Tibial artery (tissue), 4 donors: ENCODE results near the gene KRTAP3-3.

Experiments
- DNase-seq, 2 donors: peaks; one replicate each; pipeline ENCODE4 v3.0.0-alpha.2; 2019
- H3K27ac ChIP-seq, 2 donors: fragments of 200-600 bp; sonication (generic) in 1 of 2; 1 replicate in 1 of 2; 2 replicates in 1 of 2; pipeline ENCODE4 v1.5.1; 2018 to 2019; ENCODE audit warnings: mild to moderate bottlenecking in 1 of 2
- H3K27me3 ChIP-seq, 2 donors: fragments of 200-600 bp; sonication (generic) in 1 of 2; one replicate each; pipeline versions ENCODE4 v1.5.1 to v1.6.0; 2016 to 2019
- H3K36me3 ChIP-seq, 3 donors: fragments of 200-600 bp; sonication (generic) in 2 of 3; one replicate each; pipeline ENCODE4 v1.5.1; 2016 to 2019; ENCODE audit warnings: mild to moderate bottlenecking in 2 of 3
- H3K4me1 ChIP-seq, 4 donors: fragments of 200-600 bp; sonication (generic) in 2 of 4; 1 replicate in 3 of 4; 2 replicates in 1 of 4; pipeline ENCODE4 v1.5.1; 2016 to 2019
- H3K4me3 ChIP-seq, 2 donors: fragments of 200-600 bp; sonication (generic) in 1 of 2; 1 replicate in 1 of 2; 2 replicates in 1 of 2; pipeline ENCODE4 v1.5.1; 2018 to 2019; ENCODE audit warnings: mild to moderate bottlenecking in 2 of 2
- H3K9me3 ChIP-seq, 3 donors: fragments of 200-600 bp; sonication (generic) in 1 of 3; one replicate each; pipeline ENCODE4 v1.5.1; 2016 to 2019
- CTCF ChIP-seq, 2 experiments: fragments of 200-600 bp in 1 of 2; fragments of 450-650 bp in 1 of 2; IDR thresholded peaks; one replicate each; pipeline ENCODE4 v1.5.1; 2017 to 2019; ENCODE audit warnings: antibody characterized with exemption in 2 of 2, mild to moderate bottlenecking in 1 of 2, moderate library complexity in 1 of 2
- intact Hi-C: fragments of 100-400 bp; cut with DNase I; formaldehyde crosslinking; loops from one replicate; pipeline ENCODE4 v1.15.0; 2023; ENCODE audit warnings: low total_unique reads

Gene KRTAP3-3

GRCh38 chr17:40956401-40957254 is 37.3 kb downstream of the KRTAP3-3 start:
- intact Hi-C loops: no loop called here
- H3K4me3 ChIP-seq: no peak overlapping the region
- H3K27ac ChIP-seq: no peak overlapping the region

GRCh38 chr17:40953881-40954280 is 40.1 kb downstream of the KRTAP3-3 start:
- Histone ChIP-seq H3K9me3 (no peaks in the 10 kb centered on the region), H3K27ac (no peak overlapping the region), H3K36me3 (no peaks in the 10 kb centered on the region), H3K4me3 (no peak overlapping the region), H3K27me3 (peaks cover 0 to 7% of the 10 kb centered on the region in 2 donors), H3K4me1 (peaks cover 0 to 4% (median 0%) of the 10 kb centered on the region in 4 donors)
- intact Hi-C loops: no loop called here
- no peak for DNase-seq
- TF ChIP-seq CTCF (IDR thresholded peaks at IDR 0.05): no peak

More at GRCh38 chr17:40956401-40957254, 37.3 kb downstream of the KRTAP3-3 start:
- no peaks in the 10 kb centered on the region for H3K36me3 ChIP-seq
- DNase-seq: no peak
- no peak for TF ChIP-seq CTCF (IDR thresholded peaks at IDR 0.05)
- peaks cover 0 to 4% (median 0%) of the 10 kb centered on the region in 4 donors for H3K4me1 ChIP-seq
- H3K9me3 ChIP-seq: no peaks in the 10 kb centered on the region
- peaks cover 0 to 2% of the 10 kb centered on the region in 2 donors for H3K27me3 ChIP-seq

GRCh38 chr17:40952661-40953060 is 41.3 kb downstream of the KRTAP3-3 start:
- Histone ChIP-seq H3K36me3 (no peaks in the 10 kb centered on the region), H3K27ac (no peak overlapping the region), H3K27me3 (peaks cover 0 to 19% of the 10 kb centered on the region in 2 donors), H3K4me1 (peaks cover 0 to 4% (median 0%) of the 10 kb centered on the region in 4 donors), H3K9me3 (no peaks in the 10 kb centered on the region), H3K4me3 (no peak overlapping the region)
- intact Hi-C loops: no loop called here
- no peak for DNase-seq
- TF ChIP-seq CTCF (IDR thresholded peaks at IDR 0.05): no peak

- no peak for TF ChIP-seq CTCF (IDR thresholded peaks at IDR 0.05)
- Histone ChIP-seq H3K9me3 (no peaks in the 10 kb centered on the region), H3K27ac (no peak overlapping the region), H3K27me3 (peaks cover 0 to 19% of the 10 kb centered on the region in 2 donors), H3K4me1 (peaks cover 0 to 4% (median 0%) of the 10 kb centered on the region in 4 donors), H3K4me3 (no peak overlapping the region), H3K36me3 (no peaks in the 10 kb centered on the region)
- no peak for DNase-seq
- intact Hi-C loops: no loop called here
These were observed 41.8 kb downstream of the KRTAP3-3 start for GRCh38 chr17:40952154-40952553.

- Histone ChIP-seq H3K27ac (no peak overlapping the region), H3K9me3 (no peaks in the 10 kb centered on the region), H3K36me3 (no peaks in the 10 kb centered on the region), H3K4me1 (peaks cover 0 to 4% (median 0%) of the 10 kb centered on the region in 4 donors), H3K27me3 (peaks cover 0 to 26% of the 10 kb centered on the region in 2 donors), H3K4me3 (no peak overlapping the region)
- no peak for DNase-seq
- TF ChIP-seq CTCF (IDR thresholded peaks at IDR 0.05): no peak
- intact Hi-C loops: no loop called here
These were observed 42.8 kb downstream of the KRTAP3-3 start for GRCh38 chr17:40951011-40951622.
